Measurements from ENCODE around the gene PRKCA. TPM values are rescaled to one million over a fixed set of nuclear protein-coding genes. Genes with fewer than 3 reads are reported as not detected.

PRKCA gene
- total and polyA plus RNA-seq, 4 donors = 3.0 to 14.1 (median 5.4) TPM

- TF ChIP-seq CTCF (IDR thresholded peaks at IDR 0.05; ENCODE audit: low read depth, low read length, missing input control) (no peak), MAX (IDR thresholded peaks at IDR 0.05) (no peak)
These were observed 48.6 kb downstream of the PRKCA start (continued) for GRCh38 chr17:66351033-66351432.

- no peak for DNase-seq (ENCODE audit: low spot score)
- no peaks in the 10 kb centered on the region for H3K27me3 ChIP-seq (ENCODE audit: control insufficient read depth in 4 of 4, insufficient read depth in 4 of 4, low read length in 3 of 4)
- no peaks in the 10 kb centered on the region for H3K9me3 ChIP-seq (ENCODE audit: control insufficient read depth in 4 of 4, low read length in 3 of 4)
- H3K27ac ChIP-seq (ENCODE audit: low read depth in 1 of 2, low read length in 2 of 2) = no peak overlapping the region
- no peak overlapping the region for H3K9ac ChIP-seq (ENCODE audit: low read depth in 1 of 2, low read length in 2 of 2)
- H3K4me1 ChIP-seq (ENCODE audit: control insufficient read depth in 4 of 4, insufficient read depth in 4 of 4, low read length in 3 of 4) = peaks cover 2 to 22% (median 16%) of the 10 kb centered on the region in 4 donors
- TF ChIP-seq FOXA2 (IDR thresholded peaks at IDR 0.05) (no peak), HNF4G (IDR thresholded peaks at IDR 0.05) (no peak), GABPA (IDR thresholded peaks at IDR 0.05 in 1 of 2, conservative IDR thresholded peaks at IDR 0.05 in 1 of 2) (no peak), RXRA (IDR thresholded peaks at IDR 0.05) (no peak), RAD21 (IDR thresholded peaks at IDR 0.05) (no peak), REST (IDR thresholded peaks at IDR 0.05) (no peak), FOXA1 (IDR thresholded peaks at IDR 0.05) (no peak), NR2F2 (IDR thresholded peaks at IDR 0.05) (no peak), JUND (IDR thresholded peaks at IDR 0.05) (no peak), SP1 (IDR thresholded peaks at IDR 0.05) (no peak), ATF3 (IDR thresholded peaks at IDR 0.05) (no peak), EGR1 (IDR thresholded peaks at IDR 0.05; ENCODE audit: low read depth in 2 of 2) (no peak), ZBTB33 (IDR thresholded peaks at IDR 0.05) (no peak), CTCF (IDR thresholded peaks at IDR 0.05; ENCODE audit: low read depth, low read length, missing input control) (no peak), YY1 (IDR thresholded peaks at IDR 0.05) (no peak), HNF4A (conservative IDR thresholded peaks at IDR 0.05) (no peak)
- no peak overlapping the region for H3K4me3 ChIP-seq (ENCODE audit: low read depth in 1 of 3, low read length in 3 of 3)
- H3K36me3 ChIP-seq (ENCODE audit: control insufficient read depth in 4 of 4, insufficient read depth in 3 of 4, low read depth in 1 of 4, low read length in 3 of 4) = no peaks in the 10 kb centered on the region
- 91% methylated on average over 6 of the region's 6 CpGs for WGBS
These were observed 49.3 kb downstream of the PRKCA start for GRCh38 chr17:66351701-66352100.

All from liver (tissue), 9 donors.